ENCODE results near the gene RYK. TPM values are rescaled to one million over a fixed set of nuclear protein-coding genes. Genes with fewer than 3 reads are reported as not detected.
A peak's percentile ranks its signal among the peaks of the same experiment; 100 is the strongest.
"Not testable (repeated sequence)": the region's sequence is repeated elsewhere in the genome, so short reads cannot be mapped to it uniquely, and the experiment has no call there.

The RYK gene
- total RNA-seq (2014; rRNA removed; shearing (Covaris generic)) = 67.6 and 77.8 TPM in 2 replicates

DNA sequence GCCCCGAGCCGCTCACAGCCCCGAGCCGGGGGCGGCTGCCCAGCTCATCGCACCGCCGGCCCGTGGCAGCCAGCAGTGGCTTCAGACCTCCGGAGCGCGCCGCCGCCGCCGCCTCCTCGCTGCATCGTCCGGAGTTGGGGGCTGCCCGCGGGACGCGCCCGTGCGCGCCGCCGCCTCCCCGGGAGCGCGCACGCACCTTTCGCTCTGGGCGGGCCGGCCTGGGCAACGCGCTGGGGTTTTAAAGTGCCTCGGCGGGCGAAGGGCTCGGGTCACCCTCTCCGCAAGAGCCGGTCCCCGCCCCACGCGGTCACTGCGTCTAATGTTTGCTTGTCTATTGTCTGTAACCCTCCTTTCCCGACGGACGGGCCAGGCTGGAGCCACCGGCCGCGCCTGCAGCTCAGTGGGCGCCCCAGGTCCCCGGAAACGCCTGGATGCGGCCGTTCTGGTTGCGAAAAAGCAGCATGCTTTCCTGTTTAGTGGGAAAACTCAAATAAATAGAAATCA is at the start of gene RYK:
RYK (minus strand) TSS at position 143 of the 504 bp plus-strand sequence. CDS start 205 bp downstream, outside the sequence.
- peak; percentile 70 for DNase-seq (ENCODE audit: low spot score)

DNA sequence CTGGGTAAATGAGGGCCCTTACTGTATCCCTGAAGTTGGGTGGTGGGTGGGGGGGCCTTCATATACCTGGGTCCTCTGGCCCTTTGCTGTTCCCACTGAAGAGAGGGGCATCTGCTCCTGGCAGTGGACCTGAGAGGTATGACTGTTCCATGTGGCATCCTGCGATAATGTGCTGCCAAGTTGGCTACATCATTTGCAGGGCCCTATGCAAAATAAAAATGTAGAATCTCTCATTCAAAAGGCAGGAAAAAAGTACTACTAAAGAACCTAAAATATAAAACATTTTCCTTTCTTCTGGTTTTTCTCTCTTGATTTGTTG is 49.2 kb upstream of the RYK start:
- DNase-seq (ENCODE audit: low spot score) = no peak

GRCh38 chr3:134299185-134299887 is 48.7 kb upstream of the RYK start:
- DNase-seq (ENCODE audit: low spot score) = no peak

DNA sequence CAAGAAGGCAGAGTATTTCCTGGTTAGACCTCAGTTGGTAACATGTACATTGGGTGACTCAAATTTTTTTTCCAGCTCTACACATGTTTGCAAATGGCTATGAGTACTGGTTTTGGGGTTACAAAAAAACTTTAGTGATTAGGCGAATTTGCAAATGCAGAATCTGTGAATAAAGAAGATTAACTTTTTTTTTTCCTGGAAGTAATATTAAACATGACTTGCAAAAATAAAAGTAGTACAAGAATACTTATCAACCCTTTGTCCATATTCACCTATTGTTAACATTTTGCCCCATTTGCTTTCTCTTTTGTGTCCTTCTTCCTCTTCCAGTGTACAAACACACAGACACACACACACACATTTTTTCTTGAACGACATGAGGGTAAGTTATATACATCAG is 47.6 kb upstream of the RYK start:
- no peak for DNase-seq (ENCODE audit: low spot score)

- DNase-seq (ENCODE audit: low spot score) = no peak
Measured at GRCh38 chr3:134296616-134297015, 46.0 kb upstream of the RYK start.

DNA sequence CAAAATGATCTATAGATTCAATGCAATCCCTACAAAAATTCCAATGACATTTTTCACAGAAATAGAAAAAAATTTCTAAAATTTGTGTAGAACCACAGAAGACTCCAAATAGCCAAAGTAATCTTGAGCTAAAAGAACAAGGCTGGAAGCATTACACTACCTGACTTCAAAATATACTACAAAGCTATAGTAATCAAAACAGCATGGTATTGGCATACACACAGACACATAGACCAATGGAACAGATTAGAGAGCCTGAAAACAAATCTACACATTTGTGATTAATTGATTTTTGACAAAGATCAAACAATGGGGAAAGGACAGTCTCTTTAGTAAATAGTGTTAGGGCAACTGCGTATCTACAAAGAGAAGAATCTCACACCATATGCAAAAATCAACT is 45.3 kb upstream of the RYK start:
- DNase-seq (ENCODE audit: low spot score) = no peak

- no peak for DNase-seq (ENCODE audit: low spot score)
Measured at GRCh38 chr3:134294302-134295280, 43.9 kb upstream of the RYK start.

DNA sequence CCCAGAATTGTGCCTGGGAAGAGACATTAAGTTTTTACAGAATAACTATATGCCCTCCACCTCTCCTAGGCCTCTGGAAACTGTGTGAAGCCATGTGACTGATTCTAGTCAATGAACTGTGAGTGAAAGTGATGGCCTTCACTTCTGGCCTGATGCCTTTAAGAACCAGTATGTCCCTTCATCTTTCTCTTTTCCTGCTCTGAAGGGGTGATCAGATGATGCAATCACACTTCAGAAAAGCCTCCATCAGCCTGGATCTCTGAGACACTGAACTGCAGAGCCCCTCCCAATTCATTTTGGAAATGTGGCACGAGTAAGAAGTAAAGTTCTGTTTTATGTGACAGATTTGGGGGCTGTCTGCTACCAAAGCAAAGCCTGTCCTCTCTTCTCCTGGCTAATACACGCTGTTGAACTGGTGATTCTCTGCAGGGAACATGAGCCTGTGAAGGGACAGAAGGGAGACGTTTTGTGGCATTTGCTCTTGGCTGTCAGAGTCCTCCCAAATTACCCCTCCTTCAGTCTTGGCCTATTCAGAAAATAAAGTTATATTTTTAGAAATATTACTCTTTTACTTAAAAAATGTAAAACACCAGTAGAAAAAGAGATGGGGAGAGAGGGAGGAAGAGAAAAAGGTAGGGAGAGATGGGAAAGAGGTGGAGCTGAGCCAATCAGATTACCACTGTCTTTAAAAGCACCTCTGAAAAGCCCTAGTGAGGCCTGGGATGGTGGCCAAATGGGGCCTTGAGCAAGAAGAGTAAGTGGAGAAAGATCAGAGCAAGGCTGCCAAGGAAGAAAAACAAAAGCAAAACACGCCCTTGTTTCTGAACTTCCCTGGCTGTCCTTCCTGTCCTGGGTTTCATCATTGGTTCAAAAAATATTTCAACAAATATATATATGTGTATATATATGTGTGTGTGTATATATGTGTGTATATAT is 40.9 kb upstream of the RYK start:
- peak; percentile 75 for DNase-seq (ENCODE audit: low spot score)

GRCh38 chr3:134287512-134287911 is 36.9 kb upstream of the RYK start:
- DNase-seq (ENCODE audit: low spot score) = no peak

GRCh38 chr3:134284438-134284837 is 33.8 kb upstream of the RYK start:
- no peak for DNase-seq (ENCODE audit: low spot score)

DNA sequence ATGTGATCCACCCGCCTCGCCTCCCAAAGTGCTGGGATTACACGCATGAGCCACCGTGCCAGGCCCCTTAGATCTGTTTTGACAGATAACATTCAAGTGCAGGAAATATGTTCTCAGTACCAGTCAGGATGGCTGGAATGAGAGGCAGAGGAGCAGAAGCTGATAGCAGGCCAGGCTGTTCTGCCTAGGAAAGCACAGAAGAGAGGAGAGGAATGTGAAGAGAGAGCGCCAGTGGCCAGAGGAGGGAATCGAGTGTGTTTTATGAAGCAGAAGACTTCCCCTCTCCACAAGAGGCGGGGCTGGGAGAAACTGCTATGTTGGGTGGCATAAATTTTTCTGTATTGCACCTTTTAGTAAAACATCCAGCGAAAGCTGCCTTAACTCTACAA is 32.0 kb upstream of the RYK start:
- no peak for DNase-seq (ENCODE audit: low spot score)

- DNase-seq (ENCODE audit: low spot score) = no peak
Measured at GRCh38 chr3:134281912-134282658, 31.4 kb upstream of the RYK start.

- DNase-seq (ENCODE audit: low spot score) = no peak
Measured at GRCh38 chr3:134279466-134279865, 28.8 kb upstream of the RYK start.

- DNase-seq (ENCODE audit: low spot score) = no peak
Measured at GRCh38 chr3:134277066-134277660, 26.5 kb upstream of the RYK start.

DNA sequence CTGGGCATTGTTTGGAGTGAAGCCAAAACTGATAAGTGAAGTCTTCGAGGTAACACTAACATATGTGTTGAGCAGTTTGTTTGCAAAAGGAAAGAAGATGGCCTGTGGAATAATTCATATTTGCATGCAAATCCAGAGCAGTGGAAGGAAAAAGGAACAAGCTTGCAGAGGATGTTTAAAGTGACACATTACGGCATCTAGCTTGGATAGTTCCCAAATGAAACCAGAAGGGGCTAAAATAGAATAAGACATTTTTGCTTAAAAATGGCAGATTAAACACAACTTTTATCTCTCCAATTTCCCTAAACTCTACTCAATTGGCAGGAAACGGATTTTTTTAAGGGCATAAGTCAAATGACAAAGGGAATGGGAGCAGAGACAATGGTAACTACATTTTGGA is 25.4 kb upstream of the RYK start:
- no peak for DNase-seq (ENCODE audit: low spot score)

- DNase-seq (ENCODE audit: low spot score) = not testable (repeated sequence)
Measured at GRCh38 chr3:134275110-134275509, 24.5 kb upstream of the RYK start.

GRCh38 chr3:134274571-134274970 is 23.9 kb upstream of the RYK start:
- DNase-seq (ENCODE audit: low spot score) = no peak

- DNase-seq (ENCODE audit: low spot score) = no peak
Measured at GRCh38 chr3:134267996-134268395, 17.3 kb upstream of the RYK start.

DNA sequence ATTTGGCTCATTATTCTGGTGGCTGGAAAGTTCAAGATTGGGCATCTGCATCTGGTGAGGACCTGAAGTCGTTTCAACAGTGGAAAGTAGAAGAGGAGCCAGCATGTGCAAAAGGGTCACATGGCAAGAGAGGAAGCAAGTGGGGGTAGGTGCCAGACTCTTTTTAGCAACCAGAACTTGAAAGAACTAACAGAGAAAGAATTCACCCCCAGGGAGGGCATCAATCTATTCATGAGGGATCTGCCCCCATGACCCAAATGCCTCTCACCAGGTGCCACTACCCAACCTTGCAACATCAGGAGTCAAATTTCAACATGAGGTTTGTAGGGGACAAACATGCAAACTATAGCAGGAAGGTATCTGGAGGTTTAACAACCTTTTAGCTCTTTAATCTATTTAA is 10.3 kb upstream of the RYK start:
- DNase-seq (ENCODE audit: low spot score) = no peak

GRCh38 chr3:134258761-134259347 is 8.2 kb upstream of the RYK start:
- no peak for DNase-seq (ENCODE audit: low spot score)

Measured in H4 (cell line).